ENCODE measurements around the gene ANKRD11.

DNA sequence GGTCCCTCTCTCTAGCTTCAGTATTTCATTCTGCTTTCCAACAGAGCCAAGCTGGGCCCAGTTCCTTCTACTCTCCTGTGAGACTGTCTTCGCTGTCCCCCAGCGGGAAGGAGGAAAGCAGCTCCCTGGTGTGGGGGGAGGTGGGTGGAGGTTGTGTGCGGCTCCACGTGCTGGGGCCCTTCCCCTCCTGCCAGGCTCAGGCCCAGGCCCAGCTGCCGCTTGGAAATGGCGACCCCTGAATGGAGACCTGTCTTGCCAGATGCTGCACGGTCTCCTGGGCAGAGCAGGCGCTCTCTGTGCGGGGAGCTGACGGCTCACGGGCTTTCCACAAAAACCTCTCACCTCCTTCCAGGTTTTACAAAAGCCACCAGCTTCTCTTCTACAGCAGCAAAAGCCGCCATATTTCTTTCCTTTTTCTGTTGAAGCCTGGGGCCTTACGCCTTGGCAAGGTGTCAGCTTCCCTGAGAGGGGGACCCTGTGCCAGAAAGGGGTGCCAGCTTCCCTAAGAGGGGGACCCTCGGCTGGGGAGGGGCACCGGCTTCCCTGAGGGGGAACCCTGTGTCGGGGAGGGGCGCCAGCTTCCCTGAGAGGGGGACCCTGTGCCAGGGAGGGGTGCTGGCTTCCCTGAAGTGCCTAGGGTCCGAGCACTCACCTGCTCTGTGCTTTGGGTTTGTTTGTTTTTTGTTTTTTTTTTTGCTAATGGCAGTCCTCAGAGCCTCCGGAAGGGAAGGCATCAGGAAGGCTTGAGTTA, 225.4 kb downstream of the ANKRD11 start:
- TF ChIP-seq, protein P1, sequence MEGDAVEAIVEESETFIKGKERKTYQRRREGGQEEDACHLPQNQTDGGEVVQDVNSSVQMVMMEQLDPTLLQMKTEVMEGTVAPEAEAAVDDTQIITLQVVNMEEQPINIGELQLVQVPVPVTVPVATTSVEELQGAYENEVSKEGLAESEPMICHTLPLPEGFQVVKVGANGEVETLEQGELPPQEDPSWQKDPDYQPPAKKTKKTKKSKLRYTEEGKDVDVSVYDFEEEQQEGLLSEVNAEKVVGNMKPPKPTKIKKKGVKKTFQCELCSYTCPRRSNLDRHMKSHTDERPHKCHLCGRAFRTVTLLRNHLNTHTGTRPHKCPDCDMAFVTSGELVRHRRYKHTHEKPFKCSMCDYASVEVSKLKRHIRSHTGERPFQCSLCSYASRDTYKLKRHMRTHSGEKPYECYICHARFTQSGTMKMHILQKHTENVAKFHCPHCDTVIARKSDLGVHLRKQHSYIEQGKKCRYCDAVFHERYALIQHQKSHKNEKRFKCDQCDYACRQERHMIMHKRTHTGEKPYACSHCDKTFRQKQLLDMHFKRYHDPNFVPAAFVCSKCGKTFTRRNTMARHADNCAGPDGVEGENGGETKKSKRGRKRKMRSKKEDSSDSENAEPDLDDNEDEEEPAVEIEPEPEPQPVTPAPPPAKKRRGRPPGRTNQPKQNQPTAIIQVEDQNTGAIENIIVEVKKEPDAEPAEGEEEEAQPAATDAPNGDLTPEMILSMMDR (IDR thresholded peaks at IDR 0.05; ENCODE audit: insufficient read depth, low read length, poor library complexity, severe bottlenecking) = no peak
- TF ChIP-seq EZH2phosphoT487 (conservative IDR thresholded peaks at IDR 0.05; ENCODE audit: low read length) = no peak

Data from SU-DHL-6 (cell line).